Measurements from ENCODE around the gene N4BP2L2.
"Not testable (repeated sequence)": the region's sequence is repeated elsewhere in the genome, so short reads cannot be mapped to it uniquely, and the experiment has no call there.

N4BP2L2 gene

DNA sequence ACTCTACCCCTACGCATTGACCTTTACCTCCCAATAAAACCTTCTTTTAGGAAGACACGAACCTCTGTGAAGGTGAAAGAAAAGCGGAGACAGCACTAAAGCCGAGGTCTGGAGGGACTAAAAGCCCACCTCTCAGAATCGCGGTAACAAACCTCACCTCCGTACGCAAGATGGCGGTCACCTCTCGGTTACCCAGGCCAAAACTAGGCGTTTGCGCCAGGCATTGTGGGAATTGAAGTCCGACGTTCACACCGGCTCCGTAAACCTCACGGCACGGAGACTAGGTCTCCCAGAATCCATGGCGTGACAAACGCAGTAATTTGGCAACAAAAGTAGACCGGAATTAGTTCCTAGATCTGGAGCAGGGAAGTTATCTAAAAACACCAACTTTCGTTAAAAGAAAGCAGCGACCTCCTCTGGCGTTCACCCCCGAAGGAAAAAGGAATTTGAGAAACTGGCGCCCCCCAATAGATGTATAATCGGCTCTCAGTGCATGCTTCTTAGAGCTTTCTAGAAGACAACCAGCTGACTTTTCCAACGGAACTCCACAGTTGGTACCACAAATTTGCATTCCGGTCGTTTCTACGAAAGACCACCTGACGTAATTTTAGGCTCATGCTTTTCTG is at the start of gene N4BP2L2:
TSS of gene N4BP2L2 (minus strand) at position 175 of the 626 bp plus-strand sequence. CDS start 1,768 bp downstream, outside the sequence.
- DNase-seq = peak; percentile 90

DNA sequence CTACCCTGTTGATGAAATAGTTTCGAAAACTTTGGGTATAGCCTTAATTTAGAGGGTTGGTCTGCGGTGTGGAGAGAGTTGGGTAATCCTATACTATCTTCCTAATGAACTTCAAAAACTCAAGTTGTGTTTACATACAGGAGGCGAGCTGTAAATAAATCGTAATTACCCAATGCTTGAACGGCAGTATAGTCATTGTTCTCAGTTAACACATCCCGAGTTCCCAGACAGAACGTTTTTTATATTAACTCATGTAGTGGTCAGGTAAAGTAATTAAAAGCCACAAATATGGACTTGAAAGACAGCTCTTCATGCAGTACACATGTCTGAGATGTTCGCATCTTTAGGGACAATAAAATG is 49.2 kb upstream of the N4BP2L2 start:
- DNase-seq = no peak

DNA sequence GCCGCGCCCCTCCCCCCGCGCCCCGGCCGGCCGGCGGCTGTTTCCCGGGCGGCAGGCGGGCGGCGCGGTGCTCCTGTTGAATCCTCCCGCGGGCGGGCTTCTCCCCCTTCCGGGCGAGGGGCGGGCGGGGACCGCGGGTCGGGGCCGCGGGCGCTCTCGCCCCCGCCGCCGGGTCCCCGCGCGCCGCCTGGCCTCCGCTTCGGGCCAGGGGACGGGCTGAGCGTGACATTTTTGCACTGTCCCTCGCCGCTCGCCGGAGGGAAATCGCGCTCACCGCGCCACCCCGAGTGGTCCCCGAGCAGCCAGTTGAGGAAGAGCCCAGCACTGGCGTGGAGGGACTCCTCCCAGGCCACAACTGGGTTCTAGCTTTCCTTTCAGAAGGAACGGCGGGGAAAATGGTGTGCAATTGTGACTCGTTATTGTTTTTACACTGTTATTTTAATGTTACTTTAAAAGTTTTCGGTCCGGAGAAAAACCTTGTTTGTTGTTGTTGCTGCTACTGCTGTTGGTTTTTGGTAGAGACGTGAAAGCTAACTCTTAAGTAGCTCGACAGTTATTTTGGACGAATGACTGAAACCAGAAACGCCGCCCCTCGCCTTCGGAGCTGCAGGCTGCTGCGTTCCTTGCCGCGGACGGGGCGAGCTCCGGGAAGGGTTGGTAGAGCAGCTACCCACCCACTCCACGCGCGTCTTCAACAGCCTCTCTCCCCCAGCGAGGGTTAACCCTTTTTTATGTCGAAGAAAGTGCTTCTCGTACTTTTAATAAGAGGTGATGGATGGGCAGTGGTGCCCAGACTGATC is 48.6 kb upstream of the N4BP2L2 start:
- peak; percentile 54 for DNase-seq

DNA sequence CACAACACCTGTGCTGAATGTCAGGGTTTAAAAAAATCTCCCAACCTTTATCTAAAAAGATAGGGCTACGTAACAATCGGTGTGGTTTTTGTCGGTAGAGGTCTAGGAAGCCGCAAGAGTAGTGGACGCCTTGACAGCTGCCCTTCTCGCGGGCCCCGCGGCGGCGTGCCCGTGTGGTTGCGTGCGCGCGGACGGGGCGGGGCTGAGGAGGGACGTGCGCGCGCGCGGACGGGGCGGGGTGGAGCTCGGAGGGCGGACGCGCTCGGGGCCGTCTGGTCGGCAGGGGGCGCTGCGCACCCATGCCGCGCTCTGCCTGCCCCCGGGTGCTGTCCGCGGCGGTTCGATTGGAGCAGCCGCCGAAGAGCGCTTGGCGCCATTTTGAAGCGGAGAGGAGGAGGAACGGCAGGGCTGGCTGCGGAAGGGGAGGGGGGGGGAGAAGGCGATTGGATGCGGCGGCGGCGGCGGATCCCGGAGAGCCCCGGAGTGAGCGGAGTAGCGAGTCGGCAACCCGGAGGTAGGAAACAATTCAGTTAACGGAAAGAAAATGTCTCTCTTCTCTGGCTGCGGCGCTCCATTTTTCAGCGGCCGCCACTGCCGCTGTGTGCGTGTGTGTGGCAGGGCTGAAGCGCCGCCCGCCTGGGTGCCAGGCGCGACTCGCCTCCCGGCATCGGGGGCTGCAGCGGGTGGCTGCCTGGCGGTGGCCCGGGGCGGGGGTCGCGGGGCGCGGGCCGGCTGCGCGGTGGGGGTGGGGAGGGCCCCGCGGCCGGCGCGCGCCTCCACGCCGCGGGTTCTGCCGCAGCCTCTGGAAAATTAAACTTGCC is 47.7 kb upstream of the N4BP2L2 start, which contains the start of gene PDS5B:
TSS of gene PDS5B (plus strand) at position 373 of the 821 bp plus-strand sequence. CDS start 62,321 bp downstream, outside the sequence.
- DNase-seq = peak; percentile 92

DNA sequence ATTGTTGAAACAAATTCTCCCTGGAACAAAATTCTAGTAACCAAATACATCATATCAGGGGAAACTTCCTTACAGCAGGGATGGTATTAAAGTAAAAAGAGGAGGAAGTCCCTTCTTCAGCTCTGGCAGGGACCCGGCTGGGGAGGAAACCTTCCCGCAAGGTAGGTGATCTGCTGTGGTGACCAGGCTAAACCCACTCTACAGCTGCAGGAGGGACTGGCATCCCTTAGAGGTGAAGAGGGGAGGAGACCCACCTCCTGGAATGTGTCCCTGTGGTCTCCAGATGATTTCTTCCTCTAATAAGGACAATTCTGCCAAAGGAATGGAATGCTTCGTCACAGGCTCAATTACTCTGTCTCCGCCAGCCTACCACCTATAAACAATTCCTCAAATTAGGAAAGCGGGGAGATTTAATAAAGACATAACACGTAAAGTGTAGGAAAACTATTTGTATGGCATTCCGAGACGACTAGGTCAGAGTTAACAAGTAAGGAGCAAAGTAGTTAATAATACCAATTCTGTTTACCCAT is 47.0 kb upstream of the N4BP2L2 start:
- no peak for DNase-seq

DNA sequence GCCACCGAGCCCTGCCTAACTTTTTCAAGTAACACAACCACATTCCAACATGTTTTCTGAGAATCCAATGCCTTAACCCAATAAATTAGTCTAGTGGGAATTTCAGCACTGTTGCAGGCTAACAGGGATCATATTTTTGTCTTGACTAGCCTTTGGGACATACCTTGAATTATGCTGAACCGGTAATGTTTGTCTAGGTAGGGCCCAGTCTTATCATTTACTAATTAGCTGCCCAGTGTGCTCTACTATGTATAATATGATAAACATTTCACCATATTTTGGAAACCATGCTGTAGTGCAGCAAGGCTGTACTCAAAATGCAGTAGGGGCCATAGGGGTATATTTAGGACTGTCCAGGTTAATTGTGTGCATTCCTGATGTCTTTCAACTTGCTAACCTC is 44.4 kb upstream of the N4BP2L2 start:
- no peak for DNase-seq

DNA sequence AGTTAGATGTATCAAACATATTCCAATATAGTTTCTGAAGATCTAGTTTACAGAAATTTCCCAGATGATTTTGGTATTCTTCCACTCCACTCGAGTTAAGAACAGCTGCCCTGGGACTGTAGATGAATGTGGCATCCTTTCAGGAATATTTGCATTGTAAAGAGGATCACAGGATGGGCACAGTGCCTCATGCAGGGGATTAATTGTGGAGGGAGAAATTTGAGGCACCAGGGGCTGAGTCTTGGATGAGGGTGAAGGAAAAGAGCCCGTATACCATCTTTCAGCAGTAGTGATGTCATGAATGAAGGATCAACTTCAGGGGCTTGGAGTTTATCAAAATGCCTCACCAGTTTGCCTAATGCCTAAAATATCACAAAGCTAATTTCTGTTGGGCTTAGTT is 43.7 kb upstream of the N4BP2L2 start:
- DNase-seq = no peak

DNA sequence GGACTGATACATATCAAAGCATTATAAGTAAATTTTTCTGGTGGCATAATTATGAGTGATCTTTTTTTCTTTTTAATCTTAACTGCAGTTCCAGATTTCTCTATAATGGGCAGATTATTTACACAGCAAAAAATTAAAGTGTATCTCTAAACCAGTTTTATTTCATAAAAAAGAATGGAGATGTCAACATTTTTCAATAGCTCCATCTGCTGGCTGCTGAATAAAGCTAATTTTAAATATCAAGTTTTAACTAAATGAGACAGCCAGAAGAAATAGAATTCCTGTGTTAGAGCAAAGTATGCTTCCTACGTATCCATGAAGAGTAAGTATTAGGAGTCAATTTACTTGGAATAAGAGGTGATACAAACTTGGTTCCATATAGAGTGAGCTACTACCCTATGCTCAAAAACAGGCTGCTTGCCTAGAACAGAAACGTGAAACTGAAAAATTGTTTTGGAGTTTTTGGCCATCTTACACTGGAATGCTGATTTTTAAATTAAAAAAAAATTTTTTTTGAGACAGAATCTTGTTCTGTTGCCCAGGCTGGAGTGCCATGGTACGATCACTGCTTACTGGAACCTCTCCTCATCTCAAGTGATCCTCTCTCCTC is 42.7 kb upstream of the N4BP2L2 start:
- DNase-seq = no peak

DNA sequence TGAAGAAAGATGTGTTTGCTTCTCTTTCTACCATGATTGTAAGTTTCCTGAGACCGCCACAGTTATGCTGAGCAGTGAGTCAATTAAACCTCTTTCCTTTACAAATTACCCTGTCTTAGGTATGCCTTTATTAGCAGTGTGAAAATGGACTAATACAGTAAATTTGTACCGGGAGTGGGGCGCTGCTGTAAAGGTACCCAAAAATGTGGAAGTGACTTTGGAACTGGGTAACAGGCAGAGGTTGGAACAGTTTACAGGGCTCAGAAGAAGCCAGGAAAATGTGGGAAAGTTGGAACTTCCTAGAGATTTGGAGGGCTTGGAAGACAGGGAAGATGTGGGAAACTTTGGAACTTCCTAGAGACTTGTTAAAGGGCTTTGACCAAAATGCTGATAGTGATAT is 38.4 kb upstream of the N4BP2L2 start:
- no peak for DNase-seq

DNA sequence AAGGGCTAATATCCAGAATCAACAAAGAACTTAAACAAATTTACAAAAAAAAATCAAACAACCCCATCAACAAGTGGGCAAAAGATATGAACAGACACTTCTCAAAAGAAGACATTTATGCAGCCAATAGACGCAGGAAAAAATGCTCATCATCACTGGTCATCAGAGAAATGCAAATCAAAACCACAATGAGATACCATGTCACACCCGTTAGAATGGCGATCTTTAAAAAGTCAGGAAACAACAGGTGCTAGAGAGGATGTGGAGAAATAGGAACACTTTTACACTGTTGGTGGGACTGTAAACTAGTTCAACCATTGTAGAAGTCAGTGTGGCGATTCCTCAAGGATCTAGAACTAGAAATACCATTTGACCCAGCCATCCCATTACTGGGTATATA is 37.1 kb upstream of the N4BP2L2 start:
- not testable (repeated sequence) for DNase-seq

DNA sequence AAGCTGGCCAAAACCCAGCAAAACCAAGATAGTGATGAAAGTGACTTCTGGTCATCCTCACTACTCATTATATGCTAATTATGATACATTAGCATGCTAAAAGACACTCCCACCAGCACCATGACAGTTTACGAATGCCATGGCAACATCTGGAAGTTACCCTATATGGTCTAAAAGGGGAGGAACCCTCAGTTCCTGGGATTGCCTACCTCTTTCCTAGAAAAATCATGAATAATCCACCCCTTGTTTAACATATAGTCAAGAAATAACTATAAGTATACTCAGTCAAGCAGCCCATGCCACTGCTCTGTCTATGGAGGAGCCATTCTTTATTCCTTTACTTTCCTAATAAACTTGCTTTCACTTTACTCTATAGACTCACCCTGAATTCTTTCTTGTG is 22.2 kb upstream of the N4BP2L2 start:
- DNase-seq = not testable (repeated sequence)

DNA sequence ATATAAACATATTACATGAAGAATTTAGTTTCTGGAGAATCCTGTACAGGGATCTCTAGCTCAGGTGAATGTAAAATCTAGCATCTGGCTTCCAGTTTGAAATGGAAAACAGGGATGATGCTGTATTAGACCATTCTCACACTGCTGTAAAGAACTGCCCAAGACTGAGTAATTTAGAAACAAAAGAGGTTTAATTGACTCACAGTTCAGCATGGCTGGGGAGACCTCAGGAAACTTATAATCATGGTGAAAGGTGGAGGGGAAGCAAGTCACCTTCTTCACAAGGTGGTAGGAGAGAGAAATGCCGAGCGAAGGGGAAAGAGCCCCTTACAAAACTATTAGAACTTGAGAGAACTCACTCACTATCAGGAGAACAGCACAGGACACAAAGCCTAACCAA is 17.0 kb upstream of the N4BP2L2 start:
- no peak for DNase-seq

DNA sequence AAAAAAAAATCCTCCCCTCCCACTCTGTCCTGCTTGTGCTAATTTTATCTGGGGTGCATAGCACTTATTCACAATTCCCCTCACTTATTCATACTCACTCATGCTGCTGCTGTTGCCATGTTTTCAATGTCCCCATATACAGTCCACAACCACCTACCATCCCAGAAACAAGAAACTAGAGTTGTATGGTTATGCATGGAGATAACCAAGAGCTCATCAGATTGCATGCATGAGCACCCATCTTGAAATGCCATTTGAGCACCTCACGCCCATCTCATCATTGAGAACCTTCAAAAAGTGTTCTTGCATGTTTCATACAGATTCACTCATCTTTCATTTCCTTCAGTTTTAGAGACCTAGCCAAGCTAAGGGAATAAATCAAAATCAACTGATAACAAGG is 15.1 kb upstream of the N4BP2L2 start:
- no peak for DNase-seq

DNA sequence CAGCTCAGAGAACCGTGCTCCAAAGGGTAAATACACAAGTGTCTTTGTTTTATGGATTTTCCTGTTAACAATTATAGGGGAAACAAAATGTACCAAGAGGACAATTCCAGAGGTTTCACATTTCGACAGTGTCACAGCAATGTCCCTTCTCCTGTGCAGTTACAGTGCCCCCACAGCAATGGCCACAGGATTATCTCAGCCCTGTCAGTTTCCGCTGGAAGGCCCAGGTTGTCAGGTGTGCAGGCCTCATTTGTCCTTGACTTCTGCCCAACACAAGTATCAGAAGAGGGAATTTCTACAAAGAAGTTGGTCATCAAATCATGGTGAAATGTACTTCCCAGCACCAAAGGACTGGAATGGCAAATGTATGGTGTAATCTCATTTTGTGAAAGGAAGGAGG is 11.2 kb upstream of the N4BP2L2 start:
- DNase-seq = no peak

DNA sequence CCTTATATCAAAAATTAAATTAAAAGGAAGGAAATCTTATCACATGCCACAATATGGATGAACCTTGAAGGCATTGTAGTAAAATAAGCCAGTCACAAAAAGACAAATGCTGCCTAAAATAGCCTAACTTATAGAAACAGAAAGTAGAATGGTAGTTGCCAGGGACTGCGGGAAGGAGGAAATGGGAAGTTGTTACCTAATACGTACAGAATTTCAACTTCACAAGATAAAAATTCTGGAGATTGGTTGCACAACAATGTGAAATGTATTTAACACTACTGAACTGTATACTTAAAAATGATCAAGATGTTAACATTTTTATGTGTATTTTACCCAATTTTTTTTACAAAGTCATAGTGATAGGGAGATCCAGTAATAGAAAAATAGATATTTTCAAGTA is 10.2 kb upstream of the N4BP2L2 start:
- DNase-seq = no peak

DNA sequence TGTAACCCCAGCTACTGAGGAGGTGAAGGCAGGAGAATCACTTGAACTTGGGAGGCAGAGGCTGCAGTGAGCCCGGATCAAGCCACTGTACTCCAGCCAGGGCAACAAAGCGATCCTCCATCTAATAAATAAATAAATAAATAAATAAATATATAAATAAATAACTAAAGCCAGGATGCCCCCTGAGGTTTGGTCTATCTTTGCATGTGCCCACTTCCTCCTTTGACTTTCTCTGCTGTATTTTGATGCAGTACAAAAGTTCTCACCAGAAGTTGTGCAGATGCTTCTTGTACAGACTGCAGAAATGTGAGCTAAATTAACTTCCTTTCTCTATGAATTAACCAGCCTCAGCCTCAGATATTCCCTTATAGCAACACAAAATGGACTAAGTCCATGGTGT is 6.5 kb upstream of the N4BP2L2 start:
- no peak for DNase-seq

DNA sequence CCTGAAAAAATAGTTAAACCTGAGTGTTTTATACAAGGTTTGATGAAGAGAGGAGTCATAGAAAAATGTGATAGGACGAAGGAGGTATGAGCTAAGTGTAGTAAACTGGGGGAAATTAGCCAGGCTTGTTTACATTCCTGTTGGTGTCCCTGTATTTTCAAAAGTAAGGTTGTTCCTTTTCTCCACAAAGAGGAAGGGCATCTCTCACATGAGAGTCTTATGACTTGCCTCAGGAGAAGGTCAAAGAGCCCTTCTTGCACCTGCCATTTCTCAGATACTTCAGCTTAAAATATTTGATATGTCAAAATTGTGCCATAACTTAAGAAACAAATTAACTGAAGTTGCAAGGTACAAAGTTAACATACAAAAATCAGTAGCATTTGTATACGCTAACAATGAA is 3.6 kb upstream of the N4BP2L2 start:
- DNase-seq = no peak

DNA sequence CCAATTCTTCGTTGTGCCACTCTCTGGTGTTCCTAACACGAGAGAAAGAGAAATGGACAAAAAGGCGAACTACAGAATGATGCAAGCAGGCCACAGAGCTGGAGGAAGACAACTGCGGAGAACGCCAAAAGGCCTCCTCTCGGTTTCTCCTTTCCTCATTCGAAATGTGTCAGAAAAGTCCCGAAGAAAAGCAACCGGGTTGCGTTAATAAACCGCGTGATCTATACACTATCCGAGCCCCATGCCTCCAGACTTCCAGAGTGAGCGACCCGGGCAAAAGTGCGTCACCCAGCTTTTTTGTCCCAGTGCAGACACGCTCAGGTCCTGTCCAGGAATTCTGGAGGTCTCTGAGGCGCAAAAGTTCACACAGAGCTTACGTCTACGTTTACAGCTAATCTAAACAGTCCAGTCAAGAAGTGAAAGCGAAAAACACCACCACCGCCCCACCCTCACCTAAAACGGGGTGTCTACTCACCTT is 413 bp downstream of the N4BP2L2 start:
- no peak for DNase-seq

DNA sequence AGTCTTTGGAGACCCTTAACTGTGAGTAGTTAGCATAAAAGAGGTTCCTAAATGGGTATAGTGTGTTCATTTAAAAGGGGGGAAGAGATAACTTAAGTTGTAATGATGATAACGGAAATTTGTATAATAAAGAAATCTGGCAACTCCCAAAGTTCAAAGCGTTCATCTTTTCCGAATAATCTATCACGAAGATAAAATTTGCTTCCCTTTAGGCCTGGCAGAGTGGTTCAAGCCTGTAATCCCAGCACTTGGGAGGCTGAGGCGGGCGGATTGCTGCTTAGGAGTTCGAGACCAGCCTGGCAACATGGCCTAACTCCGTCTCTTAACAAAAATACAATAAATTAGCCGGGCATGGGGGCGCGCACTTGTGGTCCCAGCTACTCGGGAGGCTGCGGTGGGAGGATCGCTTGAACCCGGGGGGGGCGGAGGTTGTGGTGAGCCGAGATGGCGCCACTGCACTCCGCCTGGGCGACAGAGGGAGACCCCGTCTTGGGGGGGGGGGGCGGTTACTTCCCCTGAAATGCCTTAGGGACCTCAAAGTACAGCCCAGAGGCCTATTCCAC is 934 bp downstream of the N4BP2L2 start:
- no peak for DNase-seq

DNA sequence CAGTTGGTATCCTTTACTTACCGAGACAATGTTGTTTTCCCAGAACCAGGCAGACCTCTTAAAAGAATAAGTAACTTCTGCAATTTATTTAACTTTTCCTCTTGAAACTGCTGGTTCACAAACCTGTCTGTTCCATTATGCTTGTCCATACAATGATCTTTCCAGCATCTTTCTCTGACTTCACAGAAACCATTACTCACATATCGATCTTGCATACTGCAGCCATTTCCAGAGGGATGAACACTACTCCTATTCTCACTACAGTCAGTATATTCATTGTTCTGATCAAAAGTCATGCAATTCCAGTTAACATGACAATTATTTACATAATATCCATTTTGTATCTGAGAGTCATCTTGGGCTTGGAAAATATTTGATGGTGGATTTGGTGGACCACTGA is 2.8 kb downstream of the N4BP2L2 start:
- no peak for DNase-seq

DNA sequence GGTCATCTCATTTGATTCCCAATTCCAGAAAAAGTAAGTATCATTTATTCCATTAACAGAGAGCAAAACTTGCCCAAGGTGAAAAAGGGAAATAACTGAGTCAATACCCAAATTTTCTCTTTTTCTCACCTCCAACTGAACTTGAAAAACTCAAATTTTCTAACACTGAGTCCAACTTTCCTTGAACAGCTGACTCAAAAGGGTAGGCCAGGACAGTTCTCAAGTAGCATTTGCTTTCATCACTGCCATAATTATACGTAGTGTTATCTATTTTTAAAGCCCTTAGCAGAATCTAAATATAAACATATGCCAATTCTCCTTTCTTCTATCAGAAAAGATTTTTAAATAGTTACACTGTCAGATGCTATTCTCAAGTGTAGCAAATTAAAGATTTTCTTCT is 3.5 kb downstream of the N4BP2L2 start:
- DNase-seq = no peak

DNA sequence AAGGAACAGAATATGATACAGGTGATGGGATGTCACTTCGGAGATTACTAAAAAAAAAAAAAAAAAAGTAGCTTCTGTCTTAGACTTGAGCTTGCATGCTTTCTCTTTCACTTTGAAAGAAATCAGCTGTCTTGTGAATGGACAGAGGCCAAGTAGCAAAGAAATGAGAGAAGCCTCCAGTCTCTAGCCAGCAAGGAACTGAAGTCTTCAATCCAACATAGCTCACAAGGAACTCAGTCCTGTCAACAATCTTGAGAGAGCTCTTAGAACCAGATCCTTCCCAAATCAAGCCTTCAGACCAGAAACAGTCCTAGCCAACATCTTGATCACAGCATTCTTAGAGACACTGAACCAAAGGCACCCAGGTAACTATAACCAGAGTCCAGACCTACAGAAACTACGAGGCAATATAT is 7.7 kb downstream of the N4BP2L2 start:
- DNase-seq = no peak

DNA sequence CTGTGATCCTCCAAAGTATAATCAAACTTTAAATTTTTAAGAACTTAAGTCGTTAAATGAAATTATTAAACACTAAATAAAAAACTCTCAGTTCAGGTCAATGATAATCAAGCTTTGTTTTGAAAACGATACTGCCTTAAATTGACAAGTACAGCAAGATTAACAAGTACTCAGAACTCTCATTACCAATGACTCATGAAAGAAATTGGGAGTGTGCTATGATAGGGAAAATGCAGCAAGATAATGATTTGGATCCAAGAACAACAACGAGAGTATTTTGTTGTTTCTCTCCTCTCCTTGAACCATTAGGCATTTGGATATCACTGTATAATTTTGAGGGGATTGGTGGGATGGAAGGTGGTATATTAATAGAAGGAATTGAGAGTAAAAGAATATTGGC is 10.2 kb downstream of the N4BP2L2 start:
- DNase-seq = no peak
